ENCODE data around the gene PPBP. TPM values are rescaled to one million over a fixed set of nuclear protein-coding genes. Genes with fewer than 3 reads are reported as not detected.

PPBP gene
- total and polyA plus RNA-seq, 9 of the 15 experiments (the other 6 are each of a cell fraction or from before 2014, with no cell fraction given): 0.17 to 0.55 (median 0.29) TPM; not detected in 4

DNA sequence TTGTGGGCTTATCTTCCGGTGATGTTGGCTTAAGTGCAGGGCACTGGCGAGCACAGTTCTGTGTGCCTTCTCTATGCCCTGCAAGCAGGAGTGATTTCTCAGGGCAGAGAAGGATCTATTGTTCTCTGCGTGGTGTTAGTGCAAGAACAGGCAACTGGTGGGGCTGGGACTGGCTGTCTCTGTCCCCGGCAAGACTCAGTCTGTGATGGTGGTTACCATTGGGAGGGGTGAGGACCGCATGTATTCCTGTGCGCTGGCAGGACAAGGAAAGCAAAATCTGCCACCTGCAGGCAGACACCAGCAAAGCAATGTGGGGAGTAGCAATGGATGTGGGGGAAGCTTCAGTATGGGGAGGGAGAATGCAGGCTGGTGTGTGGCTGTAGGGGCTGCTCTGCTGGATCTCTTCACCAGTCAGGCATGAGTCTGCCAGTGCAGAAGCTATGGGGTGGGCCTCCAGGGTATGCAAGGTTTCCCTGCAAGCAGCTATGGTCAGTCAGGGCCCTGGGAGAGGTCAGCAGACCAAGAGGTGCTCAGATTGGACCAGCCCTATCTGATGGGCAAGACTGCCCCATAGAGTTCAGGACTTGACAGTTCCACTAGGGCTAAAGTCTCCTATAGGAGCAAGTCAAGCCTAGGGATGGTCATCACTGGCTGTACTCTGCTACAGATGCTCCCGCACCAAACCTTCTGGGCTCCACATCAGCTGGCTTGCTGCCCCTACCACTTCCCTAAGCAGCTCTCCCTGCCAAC lies 23.0 kb downstream of the PPBP start (continued):
- TF ChIP-seq, protein P1, sequence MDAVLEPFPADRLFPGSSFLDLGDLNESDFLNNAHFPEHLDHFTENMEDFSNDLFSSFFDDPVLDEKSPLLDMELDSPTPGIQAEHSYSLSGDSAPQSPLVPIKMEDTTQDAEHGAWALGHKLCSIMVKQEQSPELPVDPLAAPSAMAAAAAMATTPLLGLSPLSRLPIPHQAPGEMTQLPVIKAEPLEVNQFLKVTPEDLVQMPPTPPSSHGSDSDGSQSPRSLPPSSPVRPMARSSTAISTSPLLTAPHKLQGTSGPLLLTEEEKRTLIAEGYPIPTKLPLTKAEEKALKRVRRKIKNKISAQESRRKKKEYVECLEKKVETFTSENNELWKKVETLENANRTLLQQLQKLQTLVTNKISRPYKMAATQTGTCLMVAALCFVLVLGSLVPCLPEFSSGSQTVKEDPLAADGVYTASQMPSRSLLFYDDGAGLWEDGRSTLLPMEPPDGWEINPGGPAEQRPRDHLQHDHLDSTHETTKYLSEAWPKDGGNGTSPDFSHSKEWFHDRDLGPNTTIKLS (IDR thresholded peaks at IDR 0.05; ENCODE audit: borderline replicate concordance, low read depth): no peak
- peak in 1 of 2 experiments; percentile 29; a peak in 1 of 4 replicates for TF ChIP-seq RCOR1 (IDR thresholded peaks at IDR 0.05; ENCODE audit: borderline replicate concordance in 1 of 2, low read depth in 2 of 2, low read length in 2 of 2)
- TF ChIP-seq, protein P2, sequence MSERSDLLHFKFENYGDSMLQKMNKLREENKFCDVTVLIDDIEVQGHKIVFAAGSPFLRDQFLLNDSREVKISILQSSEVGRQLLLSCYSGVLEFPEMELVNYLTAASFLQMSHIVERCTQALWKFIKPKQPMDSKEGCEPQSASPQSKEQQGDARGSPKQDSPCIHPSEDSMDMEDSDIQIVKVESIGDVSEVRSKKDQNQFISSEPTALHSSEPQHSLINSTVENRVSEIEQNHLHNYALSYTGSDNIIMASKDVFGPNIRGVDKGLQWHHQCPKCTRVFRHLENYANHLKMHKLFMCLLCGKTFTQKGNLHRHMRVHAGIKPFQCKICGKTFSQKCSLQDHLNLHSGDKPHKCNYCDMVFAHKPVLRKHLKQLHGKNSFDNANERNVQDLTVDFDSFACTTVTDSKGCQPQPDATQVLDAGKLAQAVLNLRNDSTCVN (CRISPR knock-in tag; IDR thresholded peaks at IDR 0.05): no peak
- TF ChIP-seq BHLHE40 (IDR thresholded peaks at IDR 0.05; ENCODE audit: low read length): no peak
- no peak for TF ChIP-seq BRD4 (IDR thresholded peaks at IDR 0.05)
- TF ChIP-seq NR2F6 (CRISPR knock-in tag; IDR thresholded peaks at IDR 0.05): no peak
- TF ChIP-seq, protein P3, sequence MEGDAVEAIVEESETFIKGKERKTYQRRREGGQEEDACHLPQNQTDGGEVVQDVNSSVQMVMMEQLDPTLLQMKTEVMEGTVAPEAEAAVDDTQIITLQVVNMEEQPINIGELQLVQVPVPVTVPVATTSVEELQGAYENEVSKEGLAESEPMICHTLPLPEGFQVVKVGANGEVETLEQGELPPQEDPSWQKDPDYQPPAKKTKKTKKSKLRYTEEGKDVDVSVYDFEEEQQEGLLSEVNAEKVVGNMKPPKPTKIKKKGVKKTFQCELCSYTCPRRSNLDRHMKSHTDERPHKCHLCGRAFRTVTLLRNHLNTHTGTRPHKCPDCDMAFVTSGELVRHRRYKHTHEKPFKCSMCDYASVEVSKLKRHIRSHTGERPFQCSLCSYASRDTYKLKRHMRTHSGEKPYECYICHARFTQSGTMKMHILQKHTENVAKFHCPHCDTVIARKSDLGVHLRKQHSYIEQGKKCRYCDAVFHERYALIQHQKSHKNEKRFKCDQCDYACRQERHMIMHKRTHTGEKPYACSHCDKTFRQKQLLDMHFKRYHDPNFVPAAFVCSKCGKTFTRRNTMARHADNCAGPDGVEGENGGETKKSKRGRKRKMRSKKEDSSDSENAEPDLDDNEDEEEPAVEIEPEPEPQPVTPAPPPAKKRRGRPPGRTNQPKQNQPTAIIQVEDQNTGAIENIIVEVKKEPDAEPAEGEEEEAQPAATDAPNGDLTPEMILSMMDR (IDR thresholded peaks at IDR 0.05 in 2 of 3, conservative IDR thresholded peaks at IDR 0.05 in 1 of 3; ENCODE audit: insufficient read depth in 2 of 3, low read depth in 1 of 3, low read length in 3 of 3): peak; percentile 37 to 51 (median 40); a peak in 5 of 6 replicates
- TF ChIP-seq, protein P4, sequence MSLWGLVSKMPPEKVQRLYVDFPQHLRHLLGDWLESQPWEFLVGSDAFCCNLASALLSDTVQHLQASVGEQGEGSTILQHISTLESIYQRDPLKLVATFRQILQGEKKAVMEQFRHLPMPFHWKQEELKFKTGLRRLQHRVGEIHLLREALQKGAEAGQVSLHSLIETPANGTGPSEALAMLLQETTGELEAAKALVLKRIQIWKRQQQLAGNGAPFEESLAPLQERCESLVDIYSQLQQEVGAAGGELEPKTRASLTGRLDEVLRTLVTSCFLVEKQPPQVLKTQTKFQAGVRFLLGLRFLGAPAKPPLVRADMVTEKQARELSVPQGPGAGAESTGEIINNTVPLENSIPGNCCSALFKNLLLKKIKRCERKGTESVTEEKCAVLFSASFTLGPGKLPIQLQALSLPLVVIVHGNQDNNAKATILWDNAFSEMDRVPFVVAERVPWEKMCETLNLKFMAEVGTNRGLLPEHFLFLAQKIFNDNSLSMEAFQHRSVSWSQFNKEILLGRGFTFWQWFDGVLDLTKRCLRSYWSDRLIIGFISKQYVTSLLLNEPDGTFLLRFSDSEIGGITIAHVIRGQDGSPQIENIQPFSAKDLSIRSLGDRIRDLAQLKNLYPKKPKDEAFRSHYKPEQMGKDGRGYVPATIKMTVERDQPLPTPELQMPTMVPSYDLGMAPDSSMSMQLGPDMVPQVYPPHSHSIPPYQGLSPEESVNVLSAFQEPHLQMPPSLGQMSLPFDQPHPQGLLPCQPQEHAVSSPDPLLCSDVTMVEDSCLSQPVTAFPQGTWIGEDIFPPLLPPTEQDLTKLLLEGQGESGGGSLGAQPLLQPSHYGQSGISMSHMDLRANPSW (CRISPR knock-in tag; IDR thresholded peaks at IDR 0.05): no peak

Measured in K562 (cell line).